ENCODE measurements around the gene HNRNPUL2. TPM values are rescaled to one million over a fixed set of nuclear protein-coding genes. Genes with fewer than 3 reads are reported as not detected.

Gene HNRNPUL2
- total and polyA plus RNA-seq, 9 of the 15 experiments (the other 6 are each of a cell fraction or from before 2014, with no cell fraction given): 0.89 to 44.3 (median 15.2) TPM

GRCh38 chr11:62726156-62726914, 922 bp downstream of the HNRNPUL2 start (continued):
- TF ChIP-seq, protein P1, sequence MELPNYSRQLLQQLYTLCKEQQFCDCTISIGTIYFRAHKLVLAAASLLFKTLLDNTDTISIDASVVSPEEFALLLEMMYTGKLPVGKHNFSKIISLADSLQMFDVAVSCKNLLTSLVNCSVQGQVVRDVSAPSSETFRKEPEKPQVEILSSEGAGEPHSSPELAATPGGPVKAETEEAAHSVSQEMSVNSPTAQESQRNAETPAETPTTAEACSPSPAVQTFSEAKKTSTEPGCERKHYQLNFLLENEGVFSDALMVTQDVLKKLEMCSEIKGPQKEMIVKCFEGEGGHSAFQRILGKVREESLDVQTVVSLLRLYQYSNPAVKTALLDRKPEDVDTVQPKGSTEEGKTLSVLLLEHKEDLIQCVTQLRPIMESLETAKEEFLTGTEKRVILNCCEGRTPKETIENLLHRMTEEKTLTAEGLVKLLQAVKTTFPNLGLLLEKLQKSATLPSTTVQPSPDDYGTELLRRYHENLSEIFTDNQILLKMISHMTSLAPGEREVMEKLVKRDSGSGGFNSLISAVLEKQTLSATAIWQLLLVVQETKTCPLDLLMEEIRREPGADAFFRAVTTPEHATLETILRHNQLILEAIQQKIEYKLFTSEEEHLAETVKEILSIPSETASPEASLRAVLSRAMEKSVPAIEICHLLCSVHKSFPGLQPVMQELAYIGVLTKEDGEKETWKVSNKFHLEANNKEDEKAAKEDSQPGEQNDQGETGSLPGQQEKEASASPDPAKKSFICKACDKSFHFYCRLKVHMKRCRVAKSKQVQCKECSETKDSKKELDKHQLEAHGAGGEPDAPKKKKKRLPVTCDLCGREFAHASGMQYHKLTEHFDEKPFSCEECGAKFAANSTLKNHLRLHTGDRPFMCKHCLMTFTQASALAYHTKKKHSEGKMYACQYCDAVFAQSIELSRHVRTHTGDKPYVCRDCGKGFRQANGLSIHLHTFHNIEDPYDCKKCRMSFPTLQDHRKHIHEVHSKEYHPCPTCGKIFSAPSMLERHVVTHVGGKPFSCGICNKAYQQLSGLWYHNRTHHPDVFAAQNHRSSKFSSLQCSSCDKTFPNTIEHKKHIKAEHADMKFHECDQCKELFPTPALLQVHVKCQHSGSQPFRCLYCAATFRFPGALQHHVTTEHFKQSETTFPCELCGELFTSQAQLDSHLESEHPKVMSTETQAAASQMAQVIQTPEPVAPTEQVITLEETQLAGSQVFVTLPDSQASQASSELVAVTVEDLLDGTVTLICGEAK (IDR thresholded peaks at IDR 0.05): 0 out of 2 replicates have a peak, but pooled peaks have one; percentile 23
- TF ChIP-seq, protein P1 (CRISPR knock-in tag; IDR thresholded peaks at IDR 0.05): no peak
- TF ChIP-seq PHTF2 (CRISPR knock-in tag; IDR thresholded peaks at IDR 0.05) (no peak), SAP30 (IDR thresholded peaks at IDR 0.05; ENCODE audit: borderline replicate concordance, insufficient read depth, low read depth, low read length, poor library complexity, severe bottlenecking) (peak; percentile 79), CCNT2 (IDR thresholded peaks at IDR 0.05; ENCODE audit: borderline replicate concordance, extremely low read depth, insufficient read length, low read depth, low read length) (no peak), GATAD2A (IDR thresholded peaks at IDR 0.05) (no peak), YBX1 (IDR thresholded peaks at IDR 0.05) (no peak), FOXK2 (conservative IDR thresholded peaks at IDR 0.05 in 1 of 2, IDR thresholded peaks at IDR 0.05 in 1 of 2; ENCODE audit: low read depth in 2 of 2) (no peak), MLLT1 (IDR thresholded peaks at IDR 0.05) (0 out of 4 replicates have a peak, but pooled peaks of 1 of the 2 experiments have one; percentile 49), PML (IDR thresholded peaks at IDR 0.05; ENCODE audit: low read length) (no peak), ZFX (CRISPR knock-in tag; IDR thresholded peaks at IDR 0.05) (0 out of 2 replicates have a peak, but pooled peaks have one; percentile 36)
- TF ChIP-seq, protein P2, sequence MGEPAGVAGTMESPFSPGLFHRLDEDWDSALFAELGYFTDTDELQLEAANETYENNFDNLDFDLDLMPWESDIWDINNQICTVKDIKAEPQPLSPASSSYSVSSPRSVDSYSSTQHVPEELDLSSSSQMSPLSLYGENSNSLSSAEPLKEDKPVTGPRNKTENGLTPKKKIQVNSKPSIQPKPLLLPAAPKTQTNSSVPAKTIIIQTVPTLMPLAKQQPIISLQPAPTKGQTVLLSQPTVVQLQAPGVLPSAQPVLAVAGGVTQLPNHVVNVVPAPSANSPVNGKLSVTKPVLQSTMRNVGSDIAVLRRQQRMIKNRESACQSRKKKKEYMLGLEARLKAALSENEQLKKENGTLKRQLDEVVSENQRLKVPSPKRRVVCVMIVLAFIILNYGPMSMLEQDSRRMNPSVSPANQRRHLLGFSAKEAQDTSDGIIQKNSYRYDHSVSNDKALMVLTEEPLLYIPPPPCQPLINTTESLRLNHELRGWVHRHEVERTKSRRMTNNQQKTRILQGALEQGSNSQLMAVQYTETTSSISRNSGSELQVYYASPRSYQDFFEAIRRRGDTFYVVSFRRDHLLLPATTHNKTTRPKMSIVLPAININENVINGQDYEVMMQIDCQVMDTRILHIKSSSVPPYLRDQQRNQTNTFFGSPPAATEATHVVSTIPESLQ (CRISPR knock-in tag; IDR thresholded peaks at IDR 0.05): no peak
- TF ChIP-seq, protein P3, sequence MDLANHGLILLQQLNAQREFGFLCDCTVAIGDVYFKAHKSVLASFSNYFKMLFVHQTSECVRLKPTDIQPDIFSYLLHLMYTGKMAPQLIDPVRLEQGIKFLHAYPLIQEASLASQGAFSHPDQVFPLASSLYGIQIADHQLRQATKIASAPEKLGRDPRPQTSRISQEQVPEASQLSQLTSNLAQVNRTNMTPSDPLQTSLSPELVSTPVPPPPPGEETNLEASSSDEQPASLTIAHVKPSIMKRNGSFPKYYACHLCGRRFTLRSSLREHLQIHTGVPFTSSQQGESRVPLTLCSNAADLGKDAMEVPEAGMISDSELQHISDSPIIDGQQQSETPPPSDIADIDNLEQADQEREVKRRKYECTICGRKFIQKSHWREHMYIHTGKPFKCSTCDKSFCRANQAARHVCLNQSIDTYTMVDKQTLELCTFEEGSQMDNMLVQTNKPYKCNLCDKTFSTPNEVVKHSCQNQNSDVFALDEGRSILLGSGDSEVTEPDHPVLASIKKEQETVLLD (IDR thresholded peaks at IDR 0.05): no peak
